C4-2B (cell line): ENCODE measurements around the gene TANGO6.

Experiments used
- H3K27ac ChIP-seq: fragments of 450-650 bp; 2 replicates; pipeline ENCODE4 v1.5.1; 2017
- ZFX ChIP-seq: fragments of 450-650 bp; IDR thresholded peaks from 2 replicates; pipeline ENCODE4 v1.6.1; 2017
- TF ChIP-seq, protein P1 (sequence below): fragments of 450-650 bp; conservative IDR thresholded peaks from 2 replicates; pipeline ENCODE4 v1.5.1; 2017; ENCODE audit warnings: mild to moderate bottlenecking

The TANGO6 gene

DNA sequence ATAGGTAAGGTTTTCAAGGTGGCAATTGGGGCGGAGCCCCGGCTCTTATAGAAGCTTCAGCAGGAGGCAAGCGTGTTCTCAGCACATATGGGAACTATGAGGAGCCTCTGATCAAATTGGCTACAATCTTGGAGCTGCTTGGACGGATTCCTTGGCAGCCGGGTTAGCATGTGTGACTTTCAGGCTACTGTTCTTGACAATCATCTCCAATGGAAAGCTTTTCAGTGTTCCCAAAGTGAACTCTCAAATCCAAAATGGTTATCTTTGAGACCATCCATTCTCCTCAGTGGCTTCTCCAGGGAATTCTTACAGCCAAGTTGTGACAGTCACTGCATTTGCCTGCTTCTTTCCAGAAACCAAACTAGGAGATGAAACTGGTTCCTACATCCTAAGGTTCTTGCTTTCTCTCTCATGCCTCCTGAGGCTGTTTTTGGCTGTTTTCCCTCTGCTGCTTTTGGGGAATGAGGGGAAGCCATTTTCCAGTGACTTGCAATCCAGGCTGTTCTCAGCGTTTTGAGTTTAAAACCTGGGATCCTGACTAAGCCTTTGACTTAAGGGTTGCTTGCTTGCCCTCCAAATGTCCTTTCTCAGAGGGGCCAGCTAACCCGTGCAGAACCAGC lies 273.0 kb downstream of the TANGO6 start:
- no peak for TF ChIP-seq ZFX
- TF ChIP-seq, protein P1, sequence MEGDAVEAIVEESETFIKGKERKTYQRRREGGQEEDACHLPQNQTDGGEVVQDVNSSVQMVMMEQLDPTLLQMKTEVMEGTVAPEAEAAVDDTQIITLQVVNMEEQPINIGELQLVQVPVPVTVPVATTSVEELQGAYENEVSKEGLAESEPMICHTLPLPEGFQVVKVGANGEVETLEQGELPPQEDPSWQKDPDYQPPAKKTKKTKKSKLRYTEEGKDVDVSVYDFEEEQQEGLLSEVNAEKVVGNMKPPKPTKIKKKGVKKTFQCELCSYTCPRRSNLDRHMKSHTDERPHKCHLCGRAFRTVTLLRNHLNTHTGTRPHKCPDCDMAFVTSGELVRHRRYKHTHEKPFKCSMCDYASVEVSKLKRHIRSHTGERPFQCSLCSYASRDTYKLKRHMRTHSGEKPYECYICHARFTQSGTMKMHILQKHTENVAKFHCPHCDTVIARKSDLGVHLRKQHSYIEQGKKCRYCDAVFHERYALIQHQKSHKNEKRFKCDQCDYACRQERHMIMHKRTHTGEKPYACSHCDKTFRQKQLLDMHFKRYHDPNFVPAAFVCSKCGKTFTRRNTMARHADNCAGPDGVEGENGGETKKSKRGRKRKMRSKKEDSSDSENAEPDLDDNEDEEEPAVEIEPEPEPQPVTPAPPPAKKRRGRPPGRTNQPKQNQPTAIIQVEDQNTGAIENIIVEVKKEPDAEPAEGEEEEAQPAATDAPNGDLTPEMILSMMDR: no peak
- H3K27ac ChIP-seq: no peak overlapping the region

DNA sequence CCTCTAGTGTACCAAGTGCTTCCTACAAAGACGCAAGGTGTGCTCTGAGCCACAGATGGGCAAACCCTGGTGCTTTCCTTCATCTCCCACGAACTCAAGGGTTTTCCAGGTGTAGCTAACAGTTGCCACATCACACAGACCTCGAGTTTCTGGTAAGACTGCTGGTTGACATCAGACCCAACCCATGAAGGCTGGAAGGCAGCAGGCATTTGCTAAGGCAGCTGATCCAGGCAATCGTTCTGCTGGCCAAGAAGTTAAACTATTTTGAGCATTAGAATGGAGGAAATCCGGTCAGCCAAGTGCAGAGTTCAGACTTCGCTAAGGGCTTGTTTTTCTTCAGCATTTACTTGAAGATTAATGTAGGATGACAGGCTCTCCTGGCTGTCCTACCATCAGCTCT lies 273.6 kb downstream of the TANGO6 start:
- H3K27ac ChIP-seq: no peak overlapping the region
- no peak for TF ChIP-seq ZFX
- TF ChIP-seq, protein P1: no peak

DNA sequence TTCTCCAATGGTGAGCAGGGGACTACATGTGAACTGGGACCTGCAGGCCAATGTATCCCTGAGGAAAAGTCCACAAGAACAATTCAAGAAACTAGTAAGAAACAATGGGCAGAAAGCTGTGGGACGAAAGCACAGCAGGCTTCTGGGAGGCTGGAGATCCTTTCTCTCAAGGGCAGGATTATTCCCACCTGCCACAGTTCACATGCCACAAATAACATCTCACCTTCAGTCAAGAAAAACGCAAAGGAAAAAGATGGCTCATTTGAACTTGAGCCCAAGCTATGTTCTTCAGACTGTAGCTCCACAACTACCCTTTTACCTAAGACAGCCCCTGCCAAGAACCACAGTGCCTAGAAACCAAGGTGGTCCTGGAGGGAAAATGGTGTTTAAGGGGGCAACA lies 275.1 kb downstream of the TANGO6 start:
- H3K27ac ChIP-seq: no peak overlapping the region
- TF ChIP-seq, protein P1: no peak
- TF ChIP-seq ZFX: no peak

DNA sequence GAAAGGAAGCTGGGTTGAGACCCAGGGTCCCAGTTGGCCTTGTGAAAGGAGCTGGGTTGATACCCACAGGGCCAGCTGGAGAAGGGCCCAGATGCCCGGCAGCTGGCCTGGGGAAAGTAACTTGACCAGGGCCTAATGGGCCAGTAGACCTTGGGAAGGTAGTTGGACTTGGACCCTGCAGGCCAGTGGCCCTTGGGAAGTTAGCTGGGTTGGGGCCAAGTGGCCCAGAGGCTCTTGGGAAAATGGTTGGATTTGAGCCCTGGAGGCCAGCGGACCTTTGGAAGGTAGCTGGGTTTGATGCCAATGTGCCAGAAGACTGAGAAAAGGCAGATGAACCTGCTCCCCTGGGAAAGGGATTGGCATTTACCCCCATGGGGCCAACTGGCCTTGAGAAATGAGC lies 275.7 kb downstream of the TANGO6 start:
- no peak for TF ChIP-seq ZFX
- TF ChIP-seq, protein P1: no peak
- no peak overlapping the region for H3K27ac ChIP-seq

DNA sequence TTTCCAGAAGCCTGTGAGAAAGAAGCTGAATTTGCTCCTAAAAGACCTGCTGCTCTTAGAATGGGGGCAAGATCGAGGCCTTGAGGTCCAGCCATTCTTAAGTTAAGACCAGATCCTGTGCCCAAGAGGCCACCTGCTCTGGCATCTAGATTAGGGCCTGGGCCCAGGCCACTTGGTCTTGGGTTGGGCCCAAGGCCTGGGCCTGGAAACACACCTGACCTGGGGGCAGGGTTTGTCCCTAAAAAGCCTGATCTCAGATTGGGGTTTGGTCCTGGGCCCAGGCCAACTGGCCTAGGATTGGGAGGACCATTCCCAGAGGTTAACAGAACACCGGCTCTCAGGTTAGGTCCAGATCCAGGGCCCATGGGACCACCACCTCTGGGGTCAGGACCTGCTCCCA lies 276.2 kb downstream of the TANGO6 start:
- no peak for TF ChIP-seq ZFX
- TF ChIP-seq, protein P1: no peak
- H3K27ac ChIP-seq: no peak overlapping the region

DNA sequence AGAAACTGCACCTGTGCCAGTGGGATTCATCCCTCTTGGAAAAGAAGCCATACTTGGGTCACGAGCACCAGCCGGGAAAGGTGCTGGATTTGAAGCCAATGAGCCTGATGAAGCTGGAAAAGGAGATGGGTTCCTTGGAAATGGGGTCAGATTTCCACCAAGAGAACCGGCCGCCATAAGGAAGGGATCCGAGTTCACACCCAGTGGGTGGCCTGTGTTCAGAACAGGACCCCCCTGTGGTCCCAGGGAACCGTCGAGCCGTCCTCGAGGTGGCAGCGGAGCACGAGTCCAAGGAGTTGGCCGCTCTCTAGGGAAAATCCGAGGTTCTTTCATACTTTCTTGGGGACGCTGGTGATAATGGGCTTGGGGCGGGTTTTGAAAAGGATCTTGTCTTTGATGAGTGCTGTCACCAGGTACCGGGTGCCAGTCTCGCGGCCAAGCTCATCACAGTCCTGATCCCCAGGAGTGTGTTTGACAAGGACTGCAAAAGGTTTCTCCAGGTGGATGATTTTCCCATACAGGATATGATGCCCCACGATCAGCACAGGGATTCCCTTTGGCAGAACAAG lies 276.8 kb downstream of the TANGO6 start:
- no peak overlapping the region for H3K27ac ChIP-seq
- TF ChIP-seq, protein P1: no peak
- no peak for TF ChIP-seq ZFX

DNA sequence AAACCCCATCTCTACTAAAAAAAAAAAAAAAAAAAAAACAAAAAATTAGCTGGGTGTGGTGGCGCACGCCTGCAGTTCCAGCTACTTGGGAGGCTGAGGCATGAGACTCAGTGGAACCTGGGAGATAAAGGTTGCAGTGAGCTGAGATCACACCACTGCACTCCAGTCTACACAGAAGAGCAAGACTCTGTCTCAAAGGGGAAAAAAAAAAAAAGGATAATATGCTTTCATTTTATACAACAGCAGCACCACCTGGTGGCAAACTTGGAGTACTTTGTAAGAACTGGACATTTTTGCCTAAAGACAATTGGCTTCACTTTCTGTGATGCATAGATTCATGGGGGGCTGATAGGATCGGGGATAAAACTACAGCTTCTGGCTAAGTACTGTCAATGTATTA lies 280.6 kb downstream of the TANGO6 start:
- no peak overlapping the region for H3K27ac ChIP-seq
- no peak for TF ChIP-seq ZFX
- TF ChIP-seq, protein P1: peak; percentile 76
